ENCODE data around the gene WNK4.

WNK4 gene

GRCh38 chr17:42773290-42774035, 6.9 kb upstream of the WNK4 start, which contains the start of gene VPS25:
Gene VPS25 (plus strand): TSS chr17:42773449. CDS start chr17:42773476, 27 bp downstream.
- DNase-seq: peak; percentile 79

- DNase-seq: no peak
Measured at GRCh38 chr17:42774066-42774745, 6.2 kb upstream of the WNK4 start.

- no peak for DNase-seq
Measured at GRCh38 chr17:42775534-42776098, 4.8 kb upstream of the WNK4 start.

- no peak for DNase-seq
Measured at GRCh38 chr17:42778570-42778969, 1.8 kb upstream of the WNK4 start.

GRCh38 chr17:42779304-42779935, 990 bp upstream of the WNK4 start:
- no peak for DNase-seq

- DNase-seq: no peak
Measured at GRCh38 chr17:42780851-42781638, 635 bp downstream of the WNK4 start.

GRCh38 chr17:42781639-42782165, 1.3 kb downstream of the WNK4 start:
- DNase-seq: no peak

- no peak for DNase-seq
Measured at GRCh38 chr17:42782166-42783061, 2.0 kb downstream of the WNK4 start.

GRCh38 chr17:42783062-42783790, 2.8 kb downstream of the WNK4 start:
- no peak for DNase-seq

- no peak for DNase-seq
Measured at GRCh38 chr17:42783791-42784138, 3.4 kb downstream of the WNK4 start.

GRCh38 chr17:42784409-42784808, 4.0 kb downstream of the WNK4 start:
- no peak for DNase-seq

- DNase-seq: no peak
Measured at GRCh38 chr17:42784811-42785592, 4.6 kb downstream of the WNK4 start.

- DNase-seq: no peak
Measured at GRCh38 chr17:42787266-42787665, 6.9 kb downstream of the WNK4 start.

GRCh38 chr17:42791948-42792347, 11.5 kb downstream of the WNK4 start:
- no peak for DNase-seq

- no peak for DNase-seq
Measured at GRCh38 chr17:42792545-42792944, 12.1 kb downstream of the WNK4 start.

GRCh38 chr17:42795061-42795460, 14.7 kb downstream of the WNK4 start:
- DNase-seq: no peak

- DNase-seq: no peak
Measured at GRCh38 chr17:42795465-42795864, 15.1 kb downstream of the WNK4 start.

- DNase-seq: no peak
Measured at GRCh38 chr17:42796066-42796758, 15.8 kb downstream of the WNK4 start.

Data from CD4-positive, alpha-beta T cell treated with Interleukin-17A for 4 hours (primary cell).